Uterus (tissue), 4 donors: ENCODE measurements around the gene RBM5. TPM values are rescaled to one million over a fixed set of nuclear protein-coding genes. Genes with fewer than 3 reads are reported as not detected.

ENCODE experiments used
- DNase-seq, 2 donors: peaks; one replicate each; pipeline ENCODE4 v3.0.0-alpha.2; 2019 to 2020
- H3K27ac ChIP-seq, 2 donors: fragments of 200-600 bp; sonication (generic); 1 replicate in 1 of 2; 2 replicates in 1 of 2; pipeline ENCODE4 v1.5.1; 2016 to 2018
- H3K27me3 ChIP-seq, 2 donors: fragments of 200-600 bp; sonication (generic); one replicate each; pipeline ENCODE4 v1.5.1; 2018 to 2019; ENCODE audit warnings: control low read depth in 1 of 2
- H3K36me3 ChIP-seq, 2 donors: fragments of 200-600 bp; sonication (generic); one replicate each; pipeline ENCODE4 v1.5.1; 2019; ENCODE audit warnings: control low read depth in 1 of 2
- H3K4me1 ChIP-seq, 2 donors: fragments of 200-600 bp; sonication (generic); one replicate each; pipeline ENCODE4 v1.5.1; 2018 to 2019; ENCODE audit warnings: control low read depth in 1 of 2
- H3K4me3 ChIP-seq, 2 donors: fragments of 200-600 bp; sonication (generic); 1 replicate in 1 of 2; 2 replicates in 1 of 2; pipeline ENCODE4 v1.5.1; 2018 to 2019; ENCODE audit warnings: mild to moderate bottlenecking in 1 of 2
- H3K9me3 ChIP-seq, 2 donors: fragments of 200-600 bp; sonication (generic); one replicate each; pipeline ENCODE4 v1.5.1; 2019; ENCODE audit warnings: control low read depth in 1 of 2
- POLR2A ChIP-seq, 2 donors: fragments of 450-650 bp; IDR thresholded peaks; one replicate each; pipeline ENCODE4 v1.6.1; 2016; ENCODE audit warnings: antibody characterized with exemption in 2 of 2, mild to moderate bottlenecking in 1 of 2, moderate library complexity in 1 of 2
- intact Hi-C: fragments of 100-400 bp; cut with DNase I; formaldehyde crosslinking; loops from one replicate; pipeline ENCODE4 v1.15.1; 2023; ENCODE audit warnings: low total_unique reads
- total RNA-seq, 4 donors: library from RNA; depleted of rRNA in 3 of 4; stranded (reverse); fragments of >200 nt in 3 of 4; gene quantifications; one replicate each; pipeline versions ENCODE4 v1.1.0 to v1.2.4, GENCODE V29; 2014 to 2023
- TF ChIP-seq, protein P1 (sequence below), 4 experiments: fragments of 200-600 bp in 2 of 4; fragments of 450-650 bp in 2 of 4; sonication (generic) in 2 of 4; IDR thresholded peaks; one replicate each; pipeline ENCODE4 v1.5.1; 2016 to 2019; ENCODE audit warnings: antibody characterized with exemption in 4 of 4, mild to moderate bottlenecking in 2 of 4, moderate library complexity in 1 of 4
- donor health status: DM: yes; HTN: yes; CAD: no.

Gene RBM5
- total RNA-seq, 4 donors from 2014 or later, result 154 to 345 (median 197) TPM

DNA sequence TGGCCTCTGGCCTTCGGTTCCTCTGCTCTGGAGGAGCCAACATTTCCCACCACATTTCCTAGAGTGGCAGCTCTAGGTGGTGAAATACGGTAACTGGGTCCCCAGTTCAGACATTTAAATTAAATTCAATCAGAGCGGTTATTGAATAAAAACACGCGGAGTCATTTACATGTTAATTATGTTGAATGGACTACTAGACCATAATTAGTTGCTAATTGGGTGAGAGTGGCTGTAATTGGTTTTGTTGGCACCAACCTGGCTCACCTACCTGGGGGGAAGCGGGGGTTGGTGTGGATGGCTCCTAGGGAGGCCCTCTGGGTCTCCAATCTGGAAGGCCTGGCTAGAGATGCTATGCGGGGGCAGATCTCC is 79.1 kb downstream of the RBM5 start:
- no peaks in the 10 kb centered on the region for H3K36me3 ChIP-seq
- no peak overlapping the region for H3K4me3 ChIP-seq
- peak overlapping the region; percentile 81 to 84 for H3K27ac ChIP-seq
- H3K9me3 ChIP-seq, result no peaks in the 10 kb centered on the region
- intact Hi-C loops, result no loop called here
- no peaks in the 10 kb centered on the region for H3K27me3 ChIP-seq
- TF ChIP-seq POLR2A (IDR thresholded peaks at IDR 0.05), result no peak
- H3K4me1 ChIP-seq, result peaks cover 17 to 40% of the 10 kb centered on the region in 2 donors
- DNase-seq, result no peak

DNA sequence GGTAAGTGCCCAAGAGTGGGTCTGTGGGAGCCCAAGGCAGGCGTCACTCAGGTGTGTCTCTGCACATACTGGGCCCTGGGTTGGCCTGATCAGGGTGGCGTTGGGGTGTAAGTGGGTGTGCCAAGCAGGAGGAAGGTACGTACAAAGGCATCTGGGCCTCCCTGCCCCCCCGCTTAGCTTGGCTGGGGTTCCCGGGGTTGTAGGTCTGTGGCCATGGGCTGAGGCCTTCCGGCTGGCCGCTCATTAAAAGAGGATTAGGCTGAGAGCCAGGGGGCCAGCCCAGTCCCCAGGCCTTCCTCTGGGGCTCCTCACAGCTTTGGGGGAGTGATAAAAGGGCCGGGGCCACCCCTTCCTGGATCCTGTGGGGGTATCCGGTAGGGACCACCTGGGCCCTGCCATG is 79.7 kb downstream of the RBM5 start:
- H3K36me3 ChIP-seq, result no peaks in the 10 kb centered on the region
- H3K27ac ChIP-seq, result peak overlapping the region; percentile 70 to 84
- intact Hi-C loops, result no loop called here
- no peak overlapping the region for H3K4me3 ChIP-seq
- DNase-seq, result no peak
- H3K4me1 ChIP-seq, result peaks cover 17 to 40% of the 10 kb centered on the region in 2 donors
- TF ChIP-seq, protein P1, sequence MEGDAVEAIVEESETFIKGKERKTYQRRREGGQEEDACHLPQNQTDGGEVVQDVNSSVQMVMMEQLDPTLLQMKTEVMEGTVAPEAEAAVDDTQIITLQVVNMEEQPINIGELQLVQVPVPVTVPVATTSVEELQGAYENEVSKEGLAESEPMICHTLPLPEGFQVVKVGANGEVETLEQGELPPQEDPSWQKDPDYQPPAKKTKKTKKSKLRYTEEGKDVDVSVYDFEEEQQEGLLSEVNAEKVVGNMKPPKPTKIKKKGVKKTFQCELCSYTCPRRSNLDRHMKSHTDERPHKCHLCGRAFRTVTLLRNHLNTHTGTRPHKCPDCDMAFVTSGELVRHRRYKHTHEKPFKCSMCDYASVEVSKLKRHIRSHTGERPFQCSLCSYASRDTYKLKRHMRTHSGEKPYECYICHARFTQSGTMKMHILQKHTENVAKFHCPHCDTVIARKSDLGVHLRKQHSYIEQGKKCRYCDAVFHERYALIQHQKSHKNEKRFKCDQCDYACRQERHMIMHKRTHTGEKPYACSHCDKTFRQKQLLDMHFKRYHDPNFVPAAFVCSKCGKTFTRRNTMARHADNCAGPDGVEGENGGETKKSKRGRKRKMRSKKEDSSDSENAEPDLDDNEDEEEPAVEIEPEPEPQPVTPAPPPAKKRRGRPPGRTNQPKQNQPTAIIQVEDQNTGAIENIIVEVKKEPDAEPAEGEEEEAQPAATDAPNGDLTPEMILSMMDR (IDR thresholded peaks at IDR 0.05), result no peak
- TF ChIP-seq POLR2A (IDR thresholded peaks at IDR 0.05), result no peak
- H3K9me3 ChIP-seq, result no peaks in the 10 kb centered on the region
- H3K27me3 ChIP-seq, result no peaks in the 10 kb centered on the region

Other genes starting within 250 kb of the RBM5 start
- gene TRAIP, start 232.4 kb upstream of the RBM5 start, total RNA-seq, result 10 to 100 TPM in 1 of 4 donors, 1 to 10 TPM in 3; 1.5 to 17.4 (median 4.0) TPM
- under 1 TPM in 1 of 4 donors, not detected in 3; 0.28 TPM for gene CAMKV, start 219.0 kb upstream of the RBM5 start, total RNA-seq
- 1 to 10 TPM in 2 of 4 donors, under 1 TPM in 2; under 0.01 to 4.9 (median 1.5) TPM for gene MST1R, start 185.0 kb upstream of the RBM5 start, total RNA-seq
- gene MON1A, start 159.1 kb upstream of the RBM5 start, total RNA-seq, result 1 to 10 TPM; 1.0 to 9.3 (median 5.2) TPM
- gene RBM6, start 148.8 kb upstream of the RBM5 start, total RNA-seq, result 100 to 1,000 TPM in 2 of 4 donors, 10 to 100 TPM in 2; 63.2 to 143 (median 116) TPM
- 10 to 100 TPM; 10.5 to 33.1 (median 12.9) TPM for gene SEMA3F, start 66.4 kb downstream of the RBM5 start, total RNA-seq
- not detected for gene GNAT1, start 102.7 kb downstream of the RBM5 start, total RNA-seq
- gene SLC38A3, start 116.4 kb downstream of the RBM5 start, total RNA-seq, result 1 to 10 TPM in 1 of 4 donors, under 1 TPM in 1, not detected in 2; 0.69 to 4.1 TPM
- gene GNAI2, start 147.3 kb downstream of the RBM5 start, total RNA-seq, result 100 to 1,000 TPM; 123 to 325 (median 173) TPM
- 100 to 1,000 TPM in 1 of 4 donors, 10 to 100 TPM in 3; 24.1 to 113 (median 77.2) TPM for gene SEMA3B, start 180.2 kb downstream of the RBM5 start, total RNA-seq
- gene LSMEM2, start 190.2 kb downstream of the RBM5 start, total RNA-seq, result 1 to 10 TPM in 1 of 4 donors, under 1 TPM in 1, not detected in 2; 0.90 to 1.5 TPM
- gene IFRD2, start 203.5 kb downstream of the RBM5 start, total RNA-seq, result 10 to 100 TPM; 14.1 to 81.5 (median 25.1) TPM
- 1 to 10 TPM in 3 of 4 donors, not detected in 1; 1.9 to 3.9 (median 3.3) TPM for gene HYAL3, start 210.5 kb downstream of the RBM5 start, total RNA-seq
- gene NAA80, start 210.5 kb downstream of the RBM5 start, total RNA-seq, result 10 to 100 TPM in 3 of 4 donors, 1 to 10 TPM in 1; 4.7 to 33.5 (median 24.0) TPM
- 10 to 100 TPM in 3 of 4 donors, 1 to 10 TPM in 1; 2.1 to 30.5 (median 22.1) TPM for gene HYAL1, start 214.7 kb downstream of the RBM5 start, total RNA-seq
- 100 to 1,000 TPM; 112 to 289 (median 166) TPM for gene HYAL2, start 233.8 kb downstream of the RBM5 start, total RNA-seq
- 10 to 100 TPM in 3 of 4 donors, 1 to 10 TPM in 1; 9.0 to 25.1 (median 21.3) TPM for gene TUSC2, start 239.3 kb downstream of the RBM5 start, total RNA-seq